Calu3 (cell line): Measurements from ENCODE around the gene TSPAN4. TPM values are rescaled to one million over a fixed set of nuclear protein-coding genes. Genes with fewer than 3 reads are reported as not detected.

Source experiments
- BruUV-seq: library from RNA; stranded (reverse); fragments of 400-500 nt; replicated peaks from 2 replicates; lab custom pipeline; 2021; lab: Mats Ljungman, UMichigan
- CTCF ChIA-PET: fragments of 300-600 bp; sonication (Branson Sonifier 250); formaldehyde crosslinking; loops from one replicate; lab custom pipeline; 2022; ENCODE audit warnings: antibody characterized with exemption; lab: Charles Lee
- DNase-seq: peaks from one replicate; pipeline ENCODE4 v3.0.0; 2022
- H3K27ac Mint-ChIP-seq: one replicate; pipeline ENCODE4 v1.8.0; 2022; ENCODE audit warnings: mixed read lengths; ENCODE audit not compliant: unreplicated experiment
- H3K27me3 Mint-ChIP-seq: one replicate; pipeline ENCODE4 v1.8.0; 2022; ENCODE audit warnings: mixed read lengths; ENCODE audit not compliant: unreplicated experiment
- H3K36me3 Mint-ChIP-seq: one replicate; pipeline ENCODE4 v1.8.0; 2022; ENCODE audit warnings: mild to moderate bottlenecking, moderate library complexity, mixed read lengths; ENCODE audit not compliant: insufficient read depth, unreplicated experiment
- H3K4me1 Mint-ChIP-seq: one replicate; pipeline ENCODE4 v1.8.0; 2022; ENCODE audit warnings: mild to moderate bottlenecking, low read depth, mixed read lengths; ENCODE audit not compliant: unreplicated experiment
- H3K4me3 Mint-ChIP-seq: one replicate; pipeline ENCODE4 v1.8.0; 2022; ENCODE audit warnings: mild to moderate bottlenecking, low read depth, moderate library complexity, mixed read lengths; ENCODE audit not compliant: unreplicated experiment
- H3K9me3 Mint-ChIP-seq: one replicate; pipeline ENCODE4 v1.8.0; 2022; ENCODE audit warnings: low read depth, mixed read lengths; ENCODE audit not compliant: unreplicated experiment
- intact Hi-C: fragments of 100-400 bp; cut with micrococcal nuclease; formaldehyde crosslinking; loops from one replicate; pipeline ENCODE4 v1.10.0; 2022; ENCODE audit not compliant: unreplicated experiment
- total RNA-seq: library from RNA; stranded (reverse); gene quantifications from 2 replicates; pipeline ENCODE4 v1.2.3, GENCODE V29; 2022
- TF ChIP-seq, protein P1 (sequence below): fragments of 200-600 bp; IDR thresholded peaks from one replicate; pipeline ENCODE4 v1.8.0; 2022; ENCODE audit warnings: antibody characterized with exemption; ENCODE audit not compliant: unreplicated experiment

The TSPAN4 gene
- total RNA-seq, 1 experiment from 2014 or later = 36.3 TPM

GRCh38 chr11:843086-843734 lies 558 bp downstream of the TSPAN4 start:
- no TSS peak for BruUV-seq
- Mint-ChIP-seq H3K27ac (peak overlapping the region; percentile 27), H3K4me1 (peaks cover 23% of the 10 kb centered on the region), H3K9me3 (no peaks in the 10 kb centered on the region), H3K27me3 (no peaks in the 10 kb centered on the region), H3K4me3 (peak overlapping the region; percentile 77), H3K36me3 (peaks cover 62% of the 10 kb centered on the region)
- no peak for DNase-seq
- TF ChIP-seq, protein P1, sequence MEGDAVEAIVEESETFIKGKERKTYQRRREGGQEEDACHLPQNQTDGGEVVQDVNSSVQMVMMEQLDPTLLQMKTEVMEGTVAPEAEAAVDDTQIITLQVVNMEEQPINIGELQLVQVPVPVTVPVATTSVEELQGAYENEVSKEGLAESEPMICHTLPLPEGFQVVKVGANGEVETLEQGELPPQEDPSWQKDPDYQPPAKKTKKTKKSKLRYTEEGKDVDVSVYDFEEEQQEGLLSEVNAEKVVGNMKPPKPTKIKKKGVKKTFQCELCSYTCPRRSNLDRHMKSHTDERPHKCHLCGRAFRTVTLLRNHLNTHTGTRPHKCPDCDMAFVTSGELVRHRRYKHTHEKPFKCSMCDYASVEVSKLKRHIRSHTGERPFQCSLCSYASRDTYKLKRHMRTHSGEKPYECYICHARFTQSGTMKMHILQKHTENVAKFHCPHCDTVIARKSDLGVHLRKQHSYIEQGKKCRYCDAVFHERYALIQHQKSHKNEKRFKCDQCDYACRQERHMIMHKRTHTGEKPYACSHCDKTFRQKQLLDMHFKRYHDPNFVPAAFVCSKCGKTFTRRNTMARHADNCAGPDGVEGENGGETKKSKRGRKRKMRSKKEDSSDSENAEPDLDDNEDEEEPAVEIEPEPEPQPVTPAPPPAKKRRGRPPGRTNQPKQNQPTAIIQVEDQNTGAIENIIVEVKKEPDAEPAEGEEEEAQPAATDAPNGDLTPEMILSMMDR = no peak
- intact Hi-C loops = no loop called here
- CTCF ChIA-PET = interaction anchor here (0.6 to 3.0 kb wide), 3 partner anchors 9 to 32 kb away, joined by 3 to 8 read pairs (median 3); no protein-coding TSS in a partner anchor

GRCh38 chr11:843818-844692 lies 1.4 kb downstream of the TSPAN4 start:
- H3K27me3 Mint-ChIP-seq = no peaks in the 10 kb centered on the region
- peak; percentile 60 for DNase-seq
- H3K9me3 Mint-ChIP-seq = no peaks in the 10 kb centered on the region
- TF ChIP-seq, protein P1 = no peak
- intact Hi-C loops = no loop called here
- H3K27ac Mint-ChIP-seq = peak overlapping the region; percentile 27
- peaks cover 58% of the 10 kb centered on the region for H3K36me3 Mint-ChIP-seq
- no TSS peak for BruUV-seq
- H3K4me3 Mint-ChIP-seq = peak overlapping the region; percentile 77
- peaks cover 23% of the 10 kb centered on the region for H3K4me1 Mint-ChIP-seq
- CTCF ChIA-PET = interaction anchor here (0.6 to 3.0 kb wide), 3 partner anchors 10 to 31 kb away, joined by 3 to 8 read pairs (median 3); no protein-coding TSS in a partner anchor

GRCh38 chr11:844693-845644 lies 2.3 kb downstream of the TSPAN4 start:
- peak overlapping the region; percentile 77 for H3K4me3 Mint-ChIP-seq
- H3K27ac Mint-ChIP-seq = no peak overlapping the region
- TF ChIP-seq, protein P1 = no peak
- CTCF ChIA-PET = interaction anchor here (0.5 to 3.0 kb wide), 3 partner anchors 11 to 98 kb away, joined by 3 to 8 read pairs (median 6); partner anchors contain the start of gene TALDO1
- peak; percentile 62 for DNase-seq
- intact Hi-C loops = no loop called here
- peaks cover 50% of the 10 kb centered on the region for H3K36me3 Mint-ChIP-seq
- no peaks in the 10 kb centered on the region for H3K27me3 Mint-ChIP-seq
- H3K4me1 Mint-ChIP-seq = peaks cover 21% of the 10 kb centered on the region
- no TSS peak for BruUV-seq
- no peaks in the 10 kb centered on the region for H3K9me3 Mint-ChIP-seq
